Stimulated activated CD4-positive, alpha-beta T cell treated with anti-CD3 and anti-CD28 coated beads, Interleukin-2, amount 100 ng/mL, for 4 hours (primary cell): ENCODE data around the gene ADCY7.
"Not testable (repeated sequence)": the region's sequence is repeated elsewhere in the genome, so short reads cannot be mapped to it uniquely, and the experiment has no call there.

Source experiments
- DNase-seq: peaks from one replicate; pipeline ENCODE4 v3.0.0-alpha.2; 2020; ENCODE audit warnings: low read depth

Gene ADCY7

DNA sequence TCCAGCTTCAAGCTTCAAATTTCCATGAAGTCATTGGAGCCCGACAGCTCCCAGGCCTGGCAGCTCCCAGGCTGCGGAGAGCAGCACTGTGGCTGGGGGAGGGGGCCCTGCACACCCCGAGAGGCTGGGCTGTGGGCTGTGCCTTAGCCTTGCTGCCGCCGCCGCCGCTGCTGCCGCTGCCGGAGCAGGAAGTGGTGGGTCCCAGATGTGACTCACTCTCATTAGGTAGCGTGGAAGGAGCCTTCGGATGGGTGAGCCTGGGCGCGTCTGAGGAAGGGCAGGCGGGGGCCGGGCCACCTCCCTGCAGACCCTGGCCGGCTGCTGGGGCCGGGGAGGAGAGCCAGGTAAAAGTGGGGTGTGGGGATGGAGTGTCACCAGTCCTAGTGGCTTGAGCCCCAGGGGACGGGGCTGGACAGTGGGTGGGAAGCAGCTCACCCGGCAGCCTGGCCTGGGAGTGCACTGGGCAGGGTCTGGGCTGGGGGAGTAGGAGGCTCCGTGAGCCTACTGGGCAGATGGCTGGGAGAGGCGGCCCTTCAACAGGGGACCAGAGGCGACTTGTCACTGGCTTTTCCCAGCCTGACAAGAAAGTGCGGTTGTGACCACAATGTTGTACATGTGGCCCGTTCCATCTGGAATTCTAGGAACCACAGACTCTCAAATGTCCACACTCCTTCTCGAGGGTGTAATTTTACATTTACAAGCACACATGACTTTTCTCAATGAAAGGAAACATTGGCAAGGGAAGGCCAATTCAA is at the start of gene ADCY7:
Gene ADCY7 (plus strand): TSS at position 215 of the 755 bp plus-strand sequence. CDS start 21,629 bp downstream, outside the sequence.
- DNase-seq: peak; percentile 80

DNA sequence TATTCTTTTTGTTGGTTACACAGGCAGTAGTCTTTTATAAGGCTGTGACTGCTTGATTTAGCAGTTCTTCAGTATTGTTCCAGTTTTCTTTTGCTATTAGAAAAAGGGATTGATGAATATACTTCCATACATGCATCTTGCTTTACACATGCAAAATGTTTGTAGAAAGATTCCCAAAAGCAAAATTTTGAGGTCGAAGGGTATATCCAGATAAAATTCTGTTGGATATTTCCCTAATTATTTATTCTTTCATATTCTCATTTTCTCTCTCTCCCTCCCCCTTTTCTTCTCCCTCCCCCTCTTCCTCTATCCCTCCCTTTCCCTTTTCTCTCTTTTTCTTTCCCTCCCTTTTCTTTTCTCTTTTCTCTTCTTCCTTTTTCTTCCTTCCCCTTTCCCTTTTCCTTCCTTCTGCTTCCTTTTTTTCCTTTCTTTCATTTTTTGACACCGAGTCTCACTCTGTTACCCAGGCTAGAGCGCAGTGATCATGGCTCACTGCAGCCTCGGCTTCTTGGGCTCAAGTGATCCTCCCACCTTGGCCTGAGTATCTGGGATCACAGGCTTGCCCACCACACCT is 46.9 kb upstream of the ADCY7 start:
- DNase-seq: no peak

DNA sequence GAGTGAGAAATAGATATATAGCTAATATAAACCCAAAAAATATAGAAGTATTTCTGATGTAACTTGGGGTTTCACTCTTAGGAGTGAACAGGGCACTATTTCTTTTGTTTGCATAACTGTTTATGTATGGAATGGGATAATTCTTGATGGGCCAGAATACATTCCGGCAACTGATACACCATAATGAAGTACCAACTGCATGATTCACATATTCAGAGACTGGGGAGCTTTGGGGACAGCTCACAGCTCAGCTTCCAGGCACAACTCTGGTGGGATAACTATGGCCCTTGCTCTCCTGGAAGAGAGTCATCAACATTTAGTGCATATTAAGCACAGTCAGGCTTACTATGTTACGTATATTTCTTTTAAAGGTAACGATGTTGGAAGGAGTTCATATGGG is 42.1 kb upstream of the ADCY7 start:
- no peak for DNase-seq

DNA sequence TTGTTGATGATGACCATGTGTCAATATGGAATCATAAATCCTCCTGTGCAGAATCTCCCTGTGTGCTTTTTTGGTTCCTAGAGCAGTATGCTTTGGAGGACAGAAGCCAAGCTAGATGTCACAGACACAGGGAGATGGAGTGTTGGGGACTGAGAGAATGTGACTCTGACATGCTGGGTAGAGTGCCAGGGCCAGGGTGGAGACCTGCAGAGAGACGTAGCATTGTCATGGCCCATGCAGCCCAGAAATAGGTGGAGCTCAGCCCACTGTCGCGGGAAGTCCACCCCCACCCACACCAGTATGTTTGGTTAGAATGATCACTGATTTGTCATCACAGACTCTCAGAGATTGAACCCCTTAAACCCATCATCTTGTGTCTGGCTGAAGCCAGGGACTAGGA is 39.2 kb upstream of the ADCY7 start:
- no peak for DNase-seq

DNA sequence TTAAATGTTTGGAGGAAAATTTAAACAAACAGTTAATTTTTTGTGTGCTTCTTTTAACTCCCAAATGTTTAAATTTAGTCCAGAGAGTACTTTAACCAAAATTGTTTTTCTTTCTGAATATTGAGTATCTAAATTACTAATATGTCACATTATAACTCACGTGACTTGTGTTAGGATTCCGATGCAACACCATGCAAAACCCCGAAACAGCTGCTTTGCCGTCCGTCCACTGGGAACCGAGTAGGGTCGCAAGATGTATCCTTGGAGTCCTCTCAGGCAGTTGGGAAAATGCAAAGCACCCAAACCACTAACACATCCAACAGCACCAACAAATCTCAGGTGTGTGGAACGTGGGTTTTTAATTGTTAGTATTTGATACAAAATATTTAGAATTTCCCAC is 38.7 kb upstream of the ADCY7 start:
- no peak for DNase-seq

DNA sequence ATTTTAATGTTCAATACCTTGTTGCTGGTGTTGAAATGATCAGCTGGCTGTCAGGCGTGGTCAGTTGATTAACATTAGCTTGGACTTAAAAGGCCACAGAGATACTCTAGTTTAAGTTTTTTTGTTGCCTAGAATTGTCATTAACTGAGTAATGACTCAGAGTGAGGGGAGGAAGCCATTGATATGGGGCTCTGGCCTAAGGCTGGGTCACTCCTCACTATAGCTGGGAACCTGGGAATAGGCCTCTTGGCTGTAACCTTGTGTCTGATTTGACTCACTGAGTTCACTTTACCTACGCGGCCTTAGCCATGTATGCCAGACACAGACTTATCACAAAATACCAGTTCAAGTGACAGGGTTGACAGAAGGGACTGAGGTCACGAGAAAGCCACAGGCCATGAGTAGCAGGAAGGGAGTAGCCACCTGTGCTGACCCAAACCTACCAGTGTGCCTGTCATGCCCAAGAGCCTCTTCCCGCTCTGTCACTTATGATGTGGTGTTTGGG is 37.9 kb upstream of the ADCY7 start:
- no peak for DNase-seq

DNA sequence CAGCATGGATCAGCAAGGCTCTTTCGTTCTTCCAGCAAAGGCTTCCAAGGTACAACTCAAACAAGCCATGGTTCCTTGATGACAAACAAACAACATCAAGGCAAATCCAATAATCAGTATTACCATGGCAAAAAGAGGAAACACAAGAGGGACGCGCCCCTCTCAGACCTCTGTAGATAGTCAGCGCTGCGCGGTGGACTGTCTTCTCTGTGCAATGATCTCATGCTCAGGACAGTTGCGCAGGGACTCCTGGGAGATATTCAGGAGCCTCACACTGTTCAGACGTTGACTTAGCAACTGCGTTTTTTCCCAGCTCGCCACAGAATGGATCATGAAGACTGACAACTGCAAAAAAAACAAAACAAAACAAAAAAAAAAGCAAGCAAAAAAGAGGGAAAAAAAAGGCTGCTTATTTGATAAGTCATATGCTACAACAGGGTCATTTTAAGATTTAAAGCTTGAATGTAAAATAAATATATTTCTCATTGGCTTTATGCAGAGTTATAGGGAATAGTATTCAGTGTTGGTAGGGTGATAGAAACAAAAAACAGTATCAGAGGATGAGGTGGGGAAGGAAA is 37.1 kb upstream of the ADCY7 start:
- DNase-seq: no peak

DNA sequence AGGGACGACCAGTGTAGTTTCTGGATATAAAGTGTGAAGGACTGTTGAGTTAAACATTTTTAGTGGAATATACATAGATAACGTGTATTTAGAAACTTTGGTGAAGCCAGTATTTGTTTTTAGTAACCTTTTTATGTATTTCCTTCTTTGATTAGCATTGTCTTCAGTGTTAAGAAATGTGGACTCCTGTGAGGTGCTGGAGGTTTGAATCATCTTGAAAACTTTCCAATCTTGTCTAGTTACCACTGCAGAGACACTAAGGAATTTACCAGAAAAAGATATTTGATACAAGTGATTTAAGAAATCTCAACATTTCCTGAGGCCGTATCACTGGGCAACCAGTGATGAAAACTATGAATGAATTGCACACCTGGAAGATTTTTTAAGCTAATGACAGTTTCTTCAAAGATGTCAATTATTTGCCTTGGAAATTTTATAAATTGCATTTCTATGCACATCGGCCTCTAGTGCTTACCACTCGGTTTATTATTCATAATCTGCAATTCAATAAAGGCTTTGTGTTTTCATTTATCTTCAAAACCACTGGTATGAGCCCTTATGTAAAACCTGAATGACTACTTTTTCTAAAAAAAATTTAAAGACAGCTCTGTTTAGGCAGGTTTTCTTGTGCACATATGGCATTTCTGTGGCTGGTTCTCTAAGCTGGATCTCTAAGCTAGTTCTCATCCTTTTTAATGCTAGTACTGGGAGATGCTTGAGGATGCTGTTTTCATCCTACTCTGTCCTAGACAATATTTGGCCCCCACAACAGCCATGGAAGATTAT is 31.4 kb upstream of the ADCY7 start:
- DNase-seq: no peak

DNA sequence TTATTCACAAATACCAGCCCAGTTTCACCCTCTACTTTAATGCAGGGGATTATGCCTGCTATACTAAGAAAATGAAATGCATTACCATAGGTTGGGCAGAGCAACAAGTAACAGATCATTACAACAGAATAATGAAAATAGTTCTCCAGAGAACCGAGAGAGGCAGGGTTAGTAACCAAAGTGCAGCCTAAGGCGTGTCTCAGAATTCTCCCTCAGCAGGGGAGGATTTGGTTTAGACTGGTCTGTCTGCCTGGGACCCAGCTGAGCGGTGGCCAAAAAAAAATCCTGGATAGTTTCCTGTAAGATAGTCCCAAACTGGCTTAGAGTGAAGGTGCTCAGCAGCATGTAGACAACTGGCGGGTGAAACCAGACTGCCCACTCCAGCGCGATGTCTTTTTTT is 30.8 kb upstream of the ADCY7 start:
- no peak for DNase-seq

DNA sequence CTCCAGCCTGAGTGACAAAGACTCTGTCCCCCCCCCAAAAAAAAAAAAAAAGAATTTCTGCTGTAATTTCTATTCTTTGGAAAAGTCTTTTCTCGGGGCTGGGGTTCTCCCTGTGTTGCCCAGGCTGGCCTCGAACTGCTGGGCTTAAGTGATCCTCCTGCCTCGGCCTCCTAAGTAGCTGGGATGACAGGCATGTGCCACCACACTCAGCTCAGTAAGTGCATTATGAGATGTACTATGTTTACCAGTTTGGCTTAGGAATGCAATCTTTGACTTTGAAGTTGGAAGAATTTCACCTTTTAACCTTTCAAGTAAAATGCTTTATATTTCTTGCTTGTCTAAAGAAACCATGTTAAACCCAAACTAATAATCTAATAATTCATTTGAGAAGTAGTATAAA is 28.0 kb upstream of the ADCY7 start:
- no peak for DNase-seq

DNA sequence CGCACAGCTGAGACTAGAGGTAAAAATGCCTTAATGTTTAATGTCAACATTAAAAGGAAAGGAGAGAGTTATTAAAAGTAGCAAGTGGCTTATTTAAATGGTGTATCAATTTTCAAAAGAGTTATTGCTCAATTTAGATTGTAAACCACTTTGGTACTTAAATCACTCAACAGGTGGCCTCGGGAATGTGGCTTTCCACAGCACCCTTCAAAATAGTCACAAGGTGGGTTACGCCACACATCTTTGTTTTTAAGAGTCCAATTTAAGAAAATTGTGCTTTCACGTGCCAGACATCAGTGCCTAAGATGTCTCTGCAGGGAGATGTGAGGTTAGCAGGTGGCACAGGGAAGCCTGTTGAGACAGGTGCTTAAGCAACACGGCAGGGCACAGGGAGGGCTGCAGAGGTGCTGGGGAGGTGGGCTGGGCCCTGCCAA is 27.5 kb upstream of the ADCY7 start:
- no peak for DNase-seq

DNA sequence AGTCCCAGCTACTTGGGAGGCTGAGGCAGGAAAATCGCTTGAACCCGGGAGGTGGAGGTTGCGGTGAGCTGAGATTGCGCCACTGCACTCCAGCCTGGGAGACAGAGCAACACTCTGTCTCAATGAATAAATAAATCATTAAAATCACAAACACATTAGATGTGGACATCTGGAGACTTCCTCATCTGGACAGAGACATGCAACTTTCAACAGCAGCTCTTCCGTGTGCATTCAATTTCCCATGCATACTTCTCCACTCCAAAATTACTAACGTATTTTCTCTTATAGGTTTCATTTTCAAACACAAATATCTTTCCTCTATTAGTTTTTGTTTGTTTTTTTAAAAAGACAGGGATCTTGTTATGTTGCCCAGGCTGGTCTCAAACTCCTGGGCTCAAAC is 23.3 kb upstream of the ADCY7 start:
- not testable (repeated sequence) for DNase-seq

DNA sequence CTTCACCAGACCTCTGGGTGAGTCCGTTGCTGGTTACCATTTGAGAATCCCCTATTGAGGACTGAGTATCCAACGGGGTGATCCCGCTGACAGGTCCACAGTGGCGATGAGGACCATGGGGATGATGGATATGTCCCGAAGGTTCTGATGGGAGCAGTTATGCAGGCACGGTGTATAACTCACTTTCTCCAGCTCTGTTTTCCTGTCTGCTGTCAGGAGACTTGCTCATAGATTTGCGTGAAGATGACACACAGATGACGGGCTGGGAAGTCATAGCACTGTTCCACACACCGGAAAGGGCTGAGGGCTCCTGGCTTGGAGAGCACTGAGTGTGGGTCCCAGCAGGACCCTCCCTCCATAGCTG is 22.2 kb upstream of the ADCY7 start:
- no peak for DNase-seq

DNA sequence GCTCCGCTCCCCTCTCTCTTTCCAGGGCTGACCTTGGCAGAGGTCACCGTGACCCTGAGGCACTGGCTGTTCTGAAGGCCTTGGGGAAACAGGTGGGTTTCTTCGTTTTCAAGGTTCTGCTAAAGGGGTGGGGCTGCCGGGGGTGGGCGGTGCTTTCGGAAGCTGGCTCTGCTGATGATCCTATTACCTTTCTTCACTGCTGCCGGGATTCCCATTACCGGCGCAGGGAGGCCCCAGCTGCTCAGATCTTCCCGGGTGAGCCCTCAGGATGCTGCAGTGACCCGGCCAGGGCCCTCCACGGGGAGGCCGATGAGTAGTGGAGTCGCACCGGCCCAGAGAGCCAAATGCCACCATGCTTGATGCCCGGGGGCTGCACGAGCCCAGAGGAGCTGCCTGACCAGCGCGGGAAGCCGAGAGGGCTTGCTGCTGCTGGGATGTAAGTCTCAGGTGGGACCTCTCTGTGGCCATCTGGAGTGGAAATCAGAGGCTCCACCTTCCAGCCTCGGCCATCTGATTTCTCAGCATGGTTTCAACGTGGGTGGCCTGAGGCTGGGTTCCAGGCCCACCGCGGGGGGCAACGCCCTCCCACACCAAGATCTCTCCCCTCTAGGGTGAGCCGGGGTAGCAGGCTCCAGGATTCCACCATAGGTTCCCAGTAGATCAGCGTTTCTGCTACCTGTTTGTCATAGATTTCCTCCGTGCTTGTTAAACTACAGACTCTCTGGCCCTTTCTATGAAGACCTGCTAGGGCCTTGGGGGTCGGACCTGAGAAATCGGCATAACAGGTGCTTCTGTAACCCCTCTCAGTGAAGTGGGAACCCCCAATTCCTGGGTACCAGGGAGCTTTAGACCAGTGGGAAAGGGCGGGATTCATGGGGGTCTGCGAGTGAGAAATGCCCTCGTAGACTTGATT is 21.6 kb upstream of the ADCY7 start:
- DNase-seq: no peak

DNA sequence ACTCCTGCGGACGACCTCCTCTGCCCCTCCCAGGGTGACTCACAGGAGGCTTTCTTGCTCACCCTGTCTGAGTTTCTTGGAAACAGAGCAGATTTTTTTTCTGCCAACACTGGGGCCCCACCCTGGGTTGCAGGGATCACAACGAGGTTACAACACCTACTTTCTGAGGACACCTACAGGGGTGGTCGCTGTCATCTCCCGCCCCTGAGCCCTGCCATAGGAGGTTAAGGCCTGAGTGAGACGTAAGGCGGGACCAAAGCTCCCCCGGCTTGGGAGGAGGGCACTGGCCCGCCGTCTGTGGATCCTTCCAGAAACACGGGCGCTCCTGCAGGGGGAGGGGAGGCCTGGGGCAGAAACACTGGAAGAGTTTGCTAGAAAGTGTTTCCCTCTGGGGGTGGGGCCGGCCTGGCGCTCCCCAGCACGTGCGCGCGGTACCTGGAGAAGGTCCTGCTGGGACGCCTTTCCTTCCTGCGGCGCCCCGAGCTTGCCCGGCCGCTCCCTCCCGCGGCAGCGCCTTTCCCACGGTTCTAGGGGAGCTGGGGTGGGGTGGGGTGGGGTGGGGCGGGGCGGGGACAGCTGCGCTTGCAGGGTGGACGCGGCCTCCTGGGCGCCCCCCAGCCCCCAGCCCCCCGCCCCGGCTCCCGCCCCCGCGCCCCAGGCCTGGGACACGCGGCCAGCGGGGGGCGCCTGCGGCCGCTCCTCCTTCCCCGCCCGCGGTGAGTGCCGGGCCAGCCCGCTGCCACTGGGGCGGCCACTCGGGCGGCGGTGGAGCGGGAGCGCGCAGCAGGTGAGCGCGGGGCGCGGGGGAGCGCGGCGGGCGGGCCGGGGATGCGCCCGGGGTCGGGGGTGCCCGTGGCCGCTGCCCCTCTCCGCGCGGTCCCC is 20.7 kb upstream of the ADCY7 start:
- DNase-seq: peak; percentile 70

DNA sequence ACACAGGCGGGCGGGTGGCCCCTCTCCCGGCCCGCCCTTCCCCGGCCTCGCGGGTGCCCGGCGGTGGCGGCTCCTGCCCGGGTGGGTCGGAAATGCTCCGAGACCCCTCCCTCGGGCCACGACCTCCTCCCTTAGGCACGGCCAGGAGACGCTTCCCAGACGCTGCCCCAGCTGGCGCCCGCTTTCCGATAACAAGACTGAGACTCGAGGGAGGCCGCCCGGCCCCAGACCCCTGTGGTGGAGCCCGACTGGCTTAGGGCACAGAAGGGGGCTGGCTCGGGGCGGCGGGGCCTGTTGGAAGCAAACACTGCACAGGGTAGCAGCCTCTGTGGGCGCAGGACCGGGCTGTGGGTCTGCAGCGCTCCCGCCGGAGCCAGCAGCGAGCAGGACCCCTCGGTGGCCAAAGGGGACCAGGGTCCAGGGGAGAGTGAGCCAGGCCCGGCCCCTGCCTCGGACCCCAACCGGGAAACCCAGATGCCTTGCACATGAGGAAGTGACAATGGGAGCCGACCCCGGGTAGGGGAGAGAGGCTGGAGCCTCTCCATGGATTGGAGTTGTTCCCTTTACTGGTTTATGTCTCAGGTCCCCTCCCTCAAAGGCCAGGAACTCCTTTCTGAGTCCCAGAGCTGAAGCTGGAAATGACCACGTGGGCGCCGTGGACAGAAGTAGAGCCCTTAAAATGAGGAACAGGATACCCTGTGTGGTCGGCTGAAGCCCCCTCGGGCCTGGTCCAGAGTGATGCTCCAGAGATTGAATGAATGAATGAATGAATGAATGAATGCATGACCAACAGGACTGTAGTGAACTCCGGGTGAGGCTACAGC is 19.8 kb upstream of the ADCY7 start:
- no peak for DNase-seq

DNA sequence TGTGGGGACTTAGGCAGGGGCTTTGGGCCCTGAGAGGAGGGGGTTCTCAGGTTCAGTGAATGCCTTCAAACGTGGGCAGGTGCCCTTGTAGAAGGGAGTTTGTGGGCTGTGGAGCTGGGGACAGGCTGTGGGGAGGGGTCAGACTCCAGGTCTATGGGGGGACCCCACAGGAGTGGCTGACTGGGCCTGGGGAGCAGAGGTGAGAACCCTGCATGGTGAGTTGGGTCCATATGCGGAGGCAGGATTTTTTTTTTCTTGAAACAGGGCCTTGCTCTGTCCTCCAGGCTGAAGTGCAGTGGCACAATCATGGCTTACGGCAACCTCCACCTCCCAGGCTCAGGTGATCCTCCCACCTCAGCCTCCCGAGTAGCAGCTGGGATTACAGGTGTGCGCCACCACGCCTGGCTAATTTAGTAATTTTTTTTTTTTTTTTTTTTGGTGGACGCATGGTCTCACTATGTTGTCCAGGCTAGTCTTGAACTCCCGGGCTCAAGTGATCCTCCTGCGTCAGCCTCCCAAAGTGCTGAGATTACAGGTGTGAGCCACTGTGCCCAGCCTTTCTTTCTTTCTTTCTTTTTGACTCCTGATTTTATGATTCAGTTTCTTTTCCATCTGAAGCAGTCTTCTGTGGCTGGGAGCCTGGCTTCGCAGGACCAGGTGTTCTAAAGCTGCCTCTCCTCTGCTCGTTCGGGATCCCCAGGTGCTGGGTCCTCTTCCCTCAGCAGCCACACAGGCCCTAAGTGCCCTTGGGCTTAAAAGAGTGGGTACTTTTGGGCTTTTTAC is 19.0 kb upstream of the ADCY7 start:
- DNase-seq: no peak

DNA sequence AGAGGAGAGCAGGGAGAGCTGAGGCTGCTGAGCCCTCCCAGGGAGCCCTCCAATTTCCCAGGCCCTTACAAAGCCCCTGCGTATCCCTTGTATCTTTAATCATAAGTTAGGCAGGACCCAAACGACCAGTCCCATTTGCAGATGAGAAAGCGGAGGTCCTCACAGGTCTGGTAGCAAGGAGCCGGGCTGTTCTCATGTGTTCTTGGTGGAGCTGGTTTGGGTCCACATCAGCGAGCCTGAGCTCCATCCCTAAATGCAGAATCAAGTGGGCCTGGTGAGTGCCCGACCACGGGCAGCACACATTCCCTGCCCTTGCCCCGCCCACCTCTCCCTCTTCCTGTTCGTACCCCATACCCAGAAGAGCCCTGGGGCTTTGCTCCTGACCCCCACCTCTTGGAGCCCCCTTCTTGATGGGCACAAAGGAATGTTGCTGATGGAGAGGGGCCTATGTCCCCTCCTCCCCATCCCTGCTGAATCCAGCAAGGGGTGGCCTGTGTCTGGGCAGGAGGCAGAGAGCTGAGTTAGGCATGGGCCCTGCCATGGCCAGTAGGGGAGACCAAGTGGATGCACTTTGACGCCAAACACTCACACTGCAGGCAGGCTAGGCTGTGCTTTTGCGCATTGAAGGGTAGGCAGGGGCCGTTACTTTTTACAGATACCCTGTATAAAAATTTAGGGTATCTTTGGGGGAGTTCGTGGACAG is 18.3 kb upstream of the ADCY7 start:
- DNase-seq: no peak
